Measurements from ENCODE around the gene MYBL2.
"Not testable (repeated sequence)": the region's sequence is repeated elsewhere in the genome, so short reads cannot be mapped to it uniquely, and the experiment has no call there.

MYBL2 gene

GRCh38 chr20:43751167-43752050, 84.5 kb downstream of the MYBL2 start:
- DNase-seq (ENCODE audit: low spot score), result peak; percentile 84
- in situ Hi-C loops (cut with MboI; ENCODE audit: low sequenced_read_pairs, unreplicated experiment), result loop anchor here (10.0 kb wide), 2 partner anchors 83 to 173 kb away; no protein-coding TSS in a partner anchor
- TF ChIP-seq, protein P1, sequence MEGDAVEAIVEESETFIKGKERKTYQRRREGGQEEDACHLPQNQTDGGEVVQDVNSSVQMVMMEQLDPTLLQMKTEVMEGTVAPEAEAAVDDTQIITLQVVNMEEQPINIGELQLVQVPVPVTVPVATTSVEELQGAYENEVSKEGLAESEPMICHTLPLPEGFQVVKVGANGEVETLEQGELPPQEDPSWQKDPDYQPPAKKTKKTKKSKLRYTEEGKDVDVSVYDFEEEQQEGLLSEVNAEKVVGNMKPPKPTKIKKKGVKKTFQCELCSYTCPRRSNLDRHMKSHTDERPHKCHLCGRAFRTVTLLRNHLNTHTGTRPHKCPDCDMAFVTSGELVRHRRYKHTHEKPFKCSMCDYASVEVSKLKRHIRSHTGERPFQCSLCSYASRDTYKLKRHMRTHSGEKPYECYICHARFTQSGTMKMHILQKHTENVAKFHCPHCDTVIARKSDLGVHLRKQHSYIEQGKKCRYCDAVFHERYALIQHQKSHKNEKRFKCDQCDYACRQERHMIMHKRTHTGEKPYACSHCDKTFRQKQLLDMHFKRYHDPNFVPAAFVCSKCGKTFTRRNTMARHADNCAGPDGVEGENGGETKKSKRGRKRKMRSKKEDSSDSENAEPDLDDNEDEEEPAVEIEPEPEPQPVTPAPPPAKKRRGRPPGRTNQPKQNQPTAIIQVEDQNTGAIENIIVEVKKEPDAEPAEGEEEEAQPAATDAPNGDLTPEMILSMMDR (IDR thresholded peaks at IDR 0.05; ENCODE audit: borderline replicate concordance, control extremely low read depth, extremely low read depth, insufficient read depth, missing control alignments), result no peak

GRCh38 chr20:43752051-43752360, 85.1 kb downstream of the MYBL2 start:
- no peak for DNase-seq (ENCODE audit: low spot score)
- TF ChIP-seq, protein P1 (IDR thresholded peaks at IDR 0.05; ENCODE audit: borderline replicate concordance, control extremely low read depth, extremely low read depth, insufficient read depth, missing control alignments), result no peak
- in situ Hi-C loops (cut with MboI; ENCODE audit: low sequenced_read_pairs, unreplicated experiment), result loop anchor here (10.0 kb wide), 2 partner anchors 83 to 173 kb away; no protein-coding TSS in a partner anchor

GRCh38 chr20:43752561-43753301, 85.8 kb downstream of the MYBL2 start:
- in situ Hi-C loops (cut with MboI; ENCODE audit: low sequenced_read_pairs, unreplicated experiment), result loop anchor here (10.0 kb wide), 2 partner anchors 82 to 172 kb away; no protein-coding TSS in a partner anchor
- peak; percentile 68 for DNase-seq (ENCODE audit: low spot score)
- TF ChIP-seq, protein P1 (IDR thresholded peaks at IDR 0.05; ENCODE audit: borderline replicate concordance, control extremely low read depth, extremely low read depth, insufficient read depth, missing control alignments), result no peak

GRCh38 chr20:43755390-43755789, 88.5 kb downstream of the MYBL2 start:
- DNase-seq (ENCODE audit: low spot score), result no peak
- TF ChIP-seq, protein P1 (IDR thresholded peaks at IDR 0.05; ENCODE audit: borderline replicate concordance, control extremely low read depth, extremely low read depth, insufficient read depth, missing control alignments), result no peak
- in situ Hi-C loops (cut with MboI; ENCODE audit: low sequenced_read_pairs, unreplicated experiment), result loop anchor here (10.0 kb wide), 2 partner anchors 79 to 169 kb away; no protein-coding TSS in a partner anchor

GRCh38 chr20:43755851-43756250, 88.9 kb downstream of the MYBL2 start:
- DNase-seq (ENCODE audit: low spot score), result no peak
- TF ChIP-seq, protein P1 (IDR thresholded peaks at IDR 0.05; ENCODE audit: borderline replicate concordance, control extremely low read depth, extremely low read depth, insufficient read depth, missing control alignments), result no peak
- in situ Hi-C loops (cut with MboI; ENCODE audit: low sequenced_read_pairs, unreplicated experiment), result loop anchor here (10.0 kb wide), 2 partner anchors 79 to 169 kb away; no protein-coding TSS in a partner anchor

GRCh38 chr20:43757888-43758287, 91.0 kb downstream of the MYBL2 start:
- in situ Hi-C loops (cut with MboI; ENCODE audit: low sequenced_read_pairs, unreplicated experiment), result loop anchor here (10.0 kb wide), 2 partner anchors 77 to 167 kb away; no protein-coding TSS in a partner anchor
- DNase-seq (ENCODE audit: low spot score), result not testable (repeated sequence)

All from GM13976 (cell line).